Stimulated activated CD8-positive, alpha-beta memory T cell treated with anti-CD3 and anti-CD28 coated beads, Interleukin-2, amount 100 ng/mL, for 48 hours (primary cell): ENCODE data around the gene ACP1.

Experiments used
- DNase-seq, 2 donors: peaks; one replicate each; pipeline ENCODE4 v3.0.0-alpha.2; 2020; ENCODE audit warnings: low read depth in 2 of 2

Gene ACP1

GRCh38 chr2:264493-265468, at the start of gene ACP1:
Gene ACP1 (plus strand): TSS chr2:264947. CDS start chr2:264965, 18 bp downstream.
- DNase-seq = peak; percentile 92 to 93

- no peak for DNase-seq
These were observed 48.7 kb upstream of the ACP1 start for GRCh38 chr2:216068-216467.

GRCh38 chr2:223451-223850, 41.3 kb upstream of the ACP1 start:
- DNase-seq = no peak

GRCh38 chr2:223971-224760, 40.6 kb upstream of the ACP1 start:
- DNase-seq = no peak

- no peak for DNase-seq
These were observed 36.6 kb upstream of the ACP1 start for GRCh38 chr2:228115-228514.

GRCh38 chr2:228518-229278, 36.0 kb upstream of the ACP1 start:
- no peak for DNase-seq

- DNase-seq = no peak
These were observed 33.1 kb upstream of the ACP1 start for GRCh38 chr2:231521-232185.

- DNase-seq = no peak
These were observed 31.7 kb upstream of the ACP1 start for GRCh38 chr2:233030-233429.

- no peak for DNase-seq
These were observed 30.3 kb upstream of the ACP1 start for GRCh38 chr2:234421-234820.

- DNase-seq = no peak
These were observed 27.7 kb upstream of the ACP1 start for GRCh38 chr2:236993-237539.

GRCh38 chr2:237878-238277, 26.9 kb upstream of the ACP1 start:
- DNase-seq = no peak

- DNase-seq = no peak
These were observed 26.3 kb upstream of the ACP1 start for GRCh38 chr2:238431-238830.

GRCh38 chr2:238869-239268, 25.9 kb upstream of the ACP1 start:
- no peak for DNase-seq

GRCh38 chr2:244547-244946, 20.2 kb upstream of the ACP1 start:
- DNase-seq = no peak

GRCh38 chr2:246489-247144, 18.1 kb upstream of the ACP1 start:
- no peak for DNase-seq

- DNase-seq = no peak
These were observed 16.0 kb upstream of the ACP1 start for GRCh38 chr2:248724-249123.

GRCh38 chr2:249538-250042, 15.2 kb upstream of the ACP1 start:
- no peak for DNase-seq

- DNase-seq = no peak
These were observed 12.6 kb upstream of the ACP1 start for GRCh38 chr2:252001-252602.

- DNase-seq = no peak
These were observed 11.5 kb upstream of the ACP1 start for GRCh38 chr2:253202-253638.

GRCh38 chr2:254241-254640, 10.5 kb upstream of the ACP1 start:
- DNase-seq = no peak
